Loucy (cell line): Measurements from ENCODE around the gene GRID1.

Source experiments
- H2AFZ ChIP-seq: fragments of 200-600 bp; sonication (generic); 2 replicates; pipeline ENCODE4 v1.6.0; 2016; ENCODE audit warnings: antibody characterized with exemption, mild to moderate bottlenecking, low read length, moderate library complexity
- H3F3A ChIP-seq: fragments of 200-600 bp; 2 replicates; pipeline ENCODE4 v1.6.0; 2016; ENCODE audit warnings: antibody characterized with exemption, low read depth, mild to moderate bottlenecking
- H3K27me3 ChIP-seq: fragments of 200-600 bp; sonication (generic); 2 replicates; pipeline ENCODE4 v1.6.1; 2014; ENCODE audit warnings: low read length, mild to moderate bottlenecking; ENCODE audit not compliant: insufficient read depth, poor library complexity, severe bottlenecking
- H3K36me3 ChIP-seq: fragments of 200-600 bp; sonication (generic); 2 replicates; pipeline ENCODE4 v1.6.1; 2016; ENCODE audit warnings: low read length; ENCODE audit not compliant: insufficient read depth
- H3K4me1 ChIP-seq: fragments of 200-600 bp; sonication (generic); 2 replicates; pipeline ENCODE4 v1.5.1; 2014; ENCODE audit warnings: low read length, mild to moderate bottlenecking; ENCODE audit not compliant: insufficient read depth, poor library complexity, severe bottlenecking
- H3K4me2 ChIP-seq: fragments of 200-600 bp; sonication (generic); 2 replicates; pipeline ENCODE4 v1.6.0; 2014; ENCODE audit warnings: antibody characterized with exemption, low read length, low read depth, mild to moderate bottlenecking; ENCODE audit not compliant: poor library complexity, severe bottlenecking
- H3K4me3 ChIP-seq: fragments of 200-600 bp; sonication (generic); 2 replicates; pipeline ENCODE4 v1.5.1; 2014; ENCODE audit warnings: low read length, mild to moderate bottlenecking, mixed read lengths; ENCODE audit not compliant: poor library complexity, severe bottlenecking
- H3K79me2 ChIP-seq: fragments of 200-600 bp; sonication (generic); 2 replicates; pipeline ENCODE4 v1.6.1; 2014; ENCODE audit warnings: low read length; ENCODE audit not compliant: insufficient read depth
- H3K9ac ChIP-seq: fragments of 200-600 bp; sonication (generic); 2 replicates; pipeline ENCODE4 v1.6.0; 2014; ENCODE audit warnings: mild to moderate bottlenecking, low read depth, low read length, moderate library complexity; ENCODE audit not compliant: poor library complexity, severe bottlenecking
- H3K9me2 ChIP-seq: fragments of 200-600 bp; sonication (generic); replicated peaks from 2 replicates; pipeline ENCODE4 v1.6.1; 2016; ENCODE audit warnings: low read depth, low read length, mixed read lengths
- H3K9me3 ChIP-seq: fragments of 200-600 bp; sonication (generic); 2 replicates; pipeline ENCODE4 v1.6.1; 2014; ENCODE audit warnings: mild to moderate bottlenecking, antibody characterized with exemption, low read length, low read depth; ENCODE audit not compliant: insufficient read depth
- H4K20me1 ChIP-seq: fragments of 200-600 bp; sonication (generic); 2 replicates; pipeline ENCODE4 v1.6.0; 2014; ENCODE audit warnings: antibody characterized with exemption, low read length, mild to moderate bottlenecking; ENCODE audit not compliant: insufficient read depth, poor library complexity, severe bottlenecking
- EZH2phosphoT487 ChIP-seq: fragments of 200-600 bp; IDR thresholded peaks from 2 replicates; pipeline ENCODE4 v1.6.1; 2018; ENCODE audit warnings: antibody characterized with exemption, mild to moderate bottlenecking, moderate library complexity, borderline replicate concordance
- TF ChIP-seq, protein P1 (sequence below): fragments of 200-600 bp; sonication (generic); conservative IDR thresholded peaks from 2 replicates; pipeline ENCODE4 v1.5.1; 2014; ENCODE audit warnings: mild to moderate bottlenecking, antibody characterized with exemption, low read length

GRID1 gene

DNA sequence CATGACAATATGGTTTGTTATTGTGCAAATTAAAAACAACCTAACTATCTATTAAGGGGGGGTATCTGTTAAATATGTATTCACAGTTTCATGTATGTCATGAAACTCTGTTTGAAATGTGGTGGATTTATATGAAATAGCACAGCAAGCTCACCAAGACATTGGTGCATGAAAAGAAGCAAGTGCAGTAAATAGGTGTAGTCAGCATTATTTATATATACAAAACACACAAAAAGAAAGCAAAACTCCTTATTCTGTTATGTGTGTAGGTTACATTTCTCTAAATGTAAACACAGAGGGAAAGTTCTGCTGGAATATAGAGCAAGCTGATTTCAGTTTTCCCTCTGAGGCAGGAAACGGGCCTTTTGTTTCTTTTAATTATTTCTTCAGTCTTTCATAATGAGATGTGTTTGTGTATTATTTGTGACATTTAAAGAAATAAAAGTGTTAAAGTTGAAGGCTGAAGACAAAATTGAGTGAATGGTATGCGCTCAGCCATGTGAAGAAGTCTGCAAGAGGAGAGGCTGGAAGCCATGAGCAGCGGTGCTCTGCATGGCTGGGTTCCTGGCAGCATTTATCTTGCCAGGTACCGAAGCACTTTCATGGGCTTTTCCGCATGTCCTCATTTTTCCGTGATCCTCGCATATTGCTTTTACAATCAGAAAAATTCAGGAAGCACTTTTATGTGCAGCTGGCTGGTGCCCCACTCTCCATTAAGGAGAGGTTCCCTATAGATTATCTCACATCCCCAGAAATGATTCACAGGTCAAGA is 38.5 kb downstream of the GRID1 start:
- Histone ChIP-seq H3K36me3 (no peaks in the 10 kb centered on the region), H3K79me2 (no peaks in the 10 kb centered on the region), H3F3A (no peaks in the 10 kb centered on the region), H3K4me2 (no peak overlapping the region), H3K4me1 (no peaks in the 10 kb centered on the region), H3K9ac (no peak overlapping the region), H2AFZ (no peak overlapping the region), H3K4me3 (no peak overlapping the region), H3K9me3 (no peaks in the 10 kb centered on the region), H3K27me3 (no peaks in the 10 kb centered on the region), H3K9me2 (no peaks in the 10 kb centered on the region), H4K20me1 (no peaks in the 10 kb centered on the region)
- TF ChIP-seq EZH2phosphoT487, result no peak
- TF ChIP-seq, protein P1, sequence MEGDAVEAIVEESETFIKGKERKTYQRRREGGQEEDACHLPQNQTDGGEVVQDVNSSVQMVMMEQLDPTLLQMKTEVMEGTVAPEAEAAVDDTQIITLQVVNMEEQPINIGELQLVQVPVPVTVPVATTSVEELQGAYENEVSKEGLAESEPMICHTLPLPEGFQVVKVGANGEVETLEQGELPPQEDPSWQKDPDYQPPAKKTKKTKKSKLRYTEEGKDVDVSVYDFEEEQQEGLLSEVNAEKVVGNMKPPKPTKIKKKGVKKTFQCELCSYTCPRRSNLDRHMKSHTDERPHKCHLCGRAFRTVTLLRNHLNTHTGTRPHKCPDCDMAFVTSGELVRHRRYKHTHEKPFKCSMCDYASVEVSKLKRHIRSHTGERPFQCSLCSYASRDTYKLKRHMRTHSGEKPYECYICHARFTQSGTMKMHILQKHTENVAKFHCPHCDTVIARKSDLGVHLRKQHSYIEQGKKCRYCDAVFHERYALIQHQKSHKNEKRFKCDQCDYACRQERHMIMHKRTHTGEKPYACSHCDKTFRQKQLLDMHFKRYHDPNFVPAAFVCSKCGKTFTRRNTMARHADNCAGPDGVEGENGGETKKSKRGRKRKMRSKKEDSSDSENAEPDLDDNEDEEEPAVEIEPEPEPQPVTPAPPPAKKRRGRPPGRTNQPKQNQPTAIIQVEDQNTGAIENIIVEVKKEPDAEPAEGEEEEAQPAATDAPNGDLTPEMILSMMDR, result no peak

DNA sequence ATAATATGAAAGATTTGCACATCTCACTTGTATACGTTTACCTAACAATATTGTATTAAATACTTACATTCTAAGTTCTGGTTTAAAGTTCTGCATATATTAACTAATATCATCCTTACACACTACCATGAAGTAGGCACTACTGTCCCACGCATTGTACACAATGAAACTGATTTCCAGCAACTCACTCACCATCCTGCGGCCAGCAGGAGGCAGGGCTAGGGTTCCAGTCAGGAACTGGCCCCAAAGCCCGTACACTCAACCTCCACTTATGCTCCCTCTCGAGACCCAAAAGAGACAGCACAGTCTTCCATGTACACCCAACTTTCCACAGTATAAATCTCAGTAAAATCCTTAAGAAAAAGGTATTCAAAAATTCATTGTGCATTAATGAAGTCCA is 41.4 kb downstream of the GRID1 start:
- Histone ChIP-seq H3K4me2 (no peak overlapping the region), H3K36me3 (no peaks in the 10 kb centered on the region), H3F3A (no peaks in the 10 kb centered on the region), H3K9me2 (no peaks in the 10 kb centered on the region), H3K9ac (no peak overlapping the region), H3K4me1 (no peaks in the 10 kb centered on the region), H3K79me2 (no peaks in the 10 kb centered on the region), H3K9me3 (no peaks in the 10 kb centered on the region), H2AFZ (no peak overlapping the region), H4K20me1 (no peaks in the 10 kb centered on the region), H3K27me3 (no peaks in the 10 kb centered on the region), H3K4me3 (no peak overlapping the region)
- TF ChIP-seq, protein P1, result peak; percentile 26
- TF ChIP-seq EZH2phosphoT487, result no peak

DNA sequence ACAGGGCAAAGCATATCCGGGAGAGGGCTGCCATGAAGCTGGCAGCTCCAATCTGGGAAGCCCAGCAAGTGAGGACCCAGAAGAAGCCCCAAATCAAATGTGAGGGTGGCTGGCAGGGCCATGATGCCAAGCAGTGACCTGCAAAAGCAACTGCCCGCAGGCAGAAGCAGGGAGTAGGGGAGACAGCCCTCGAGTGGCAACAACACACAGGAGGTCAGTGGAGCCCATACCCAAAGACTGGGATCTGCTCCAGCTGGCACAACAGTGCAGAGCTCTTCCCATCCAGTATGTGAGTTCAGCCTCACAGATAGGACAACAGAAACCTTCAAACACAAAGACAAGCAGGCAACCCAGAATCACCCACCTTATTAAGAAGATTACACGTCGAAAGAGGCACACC is 45.0 kb downstream of the GRID1 start:
- TF ChIP-seq, protein P1, result no peak
- no peak for TF ChIP-seq EZH2phosphoT487
- Histone ChIP-seq H3K27me3 (no peaks in the 10 kb centered on the region), H4K20me1 (no peaks in the 10 kb centered on the region), H3K9me3 (no peaks in the 10 kb centered on the region), H3K4me2 (no peak overlapping the region), H2AFZ (no peak overlapping the region), H3K4me3 (no peak overlapping the region), H3K36me3 (no peaks in the 10 kb centered on the region), H3K9ac (no peak overlapping the region), H3F3A (no peaks in the 10 kb centered on the region), H3K9me2 (no peaks in the 10 kb centered on the region), H3K4me1 (no peaks in the 10 kb centered on the region), H3K79me2 (no peaks in the 10 kb centered on the region)
